T-helper 2 cell treated with Interferon-gamma antibody and Interleukin-4, amounts not matched to agents 5 μg/mL and 100 μg/mL, for 36 hours (primary cell): ENCODE measurements around the gene SLC35F3.

Source experiments
- DNase-seq: peaks from one replicate; pipeline ENCODE4 v3.0.0; 2021; ENCODE audit warnings: low spot score
- H3K27ac Mint-ChIP-seq: one replicate; pipeline ENCODE4 v1.8.0; 2021; ENCODE audit warnings: mild to moderate bottlenecking, mixed read lengths
- H3K27me3 Mint-ChIP-seq: one replicate; pipeline ENCODE4 v1.8.0; 2021; ENCODE audit warnings: low read depth, mixed read lengths
- H3K36me3 Mint-ChIP-seq: one replicate; pipeline ENCODE4 v1.8.0; 2021; ENCODE audit warnings: low read depth, mixed read lengths
- H3K4me1 Mint-ChIP-seq: one replicate; pipeline ENCODE4 v1.8.0; 2021; ENCODE audit warnings: low read depth, mixed read lengths
- H3K4me3 Mint-ChIP-seq: one replicate; pipeline ENCODE4 v1.8.0; 2022; ENCODE audit warnings: mild to moderate bottlenecking, moderate library complexity, mixed read lengths
- H3K9me3 Mint-ChIP-seq: one replicate; pipeline ENCODE4 v1.8.0; 2021; ENCODE audit warnings: mixed read lengths

Gene SLC35F3

DNA sequence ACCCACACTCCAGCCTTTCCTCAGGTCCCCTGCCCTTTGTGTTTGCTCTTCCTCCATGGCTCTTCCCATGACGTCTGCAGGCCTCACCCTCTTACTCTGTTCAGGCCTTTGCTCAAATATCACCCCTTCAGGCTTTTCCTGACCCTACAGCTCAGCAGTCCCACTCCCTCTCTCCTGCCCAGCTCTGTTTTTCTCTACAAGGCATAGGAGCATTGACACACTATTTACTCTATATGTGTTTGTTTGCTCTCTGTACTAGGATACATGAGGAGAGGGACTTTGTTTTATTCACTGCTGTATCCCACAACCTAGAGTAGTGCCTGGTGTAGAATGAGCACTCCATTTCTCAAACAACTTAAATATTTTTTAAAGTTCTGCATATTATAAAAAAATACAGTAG lies 361.4 kb downstream of the SLC35F3 start:
- H3K27ac Mint-ChIP-seq: no peak overlapping the region
- no peaks in the 10 kb centered on the region for H3K9me3 Mint-ChIP-seq
- H3K27me3 Mint-ChIP-seq: no peaks in the 10 kb centered on the region
- DNase-seq: no peak
- H3K4me1 Mint-ChIP-seq: peaks cover 6% of the 10 kb centered on the region
- no peak overlapping the region for H3K4me3 Mint-ChIP-seq
- no peaks in the 10 kb centered on the region for H3K36me3 Mint-ChIP-seq

DNA sequence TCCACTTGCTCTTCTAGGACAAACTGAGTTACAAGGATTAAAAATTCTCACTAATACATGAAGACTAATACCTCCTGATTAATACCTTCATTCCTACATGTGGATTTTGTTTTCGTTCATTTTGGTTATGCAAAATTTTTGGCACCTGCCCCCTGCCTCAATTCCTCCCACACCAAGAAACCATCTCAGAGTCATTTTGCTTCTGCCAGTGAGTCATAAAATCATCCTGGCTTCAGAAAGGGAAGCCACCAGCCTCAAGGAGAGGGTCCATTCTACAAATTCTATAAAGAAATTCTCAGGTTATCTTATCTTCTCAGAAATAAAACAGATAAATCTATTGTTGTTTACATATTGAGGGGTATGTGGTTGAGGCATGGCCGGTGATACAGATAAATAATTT lies 365.6 kb downstream of the SLC35F3 start:
- Mint-ChIP-seq H3K27ac (no peak overlapping the region), H3K27me3 (peaks cover 8% of the 10 kb centered on the region), H3K9me3 (no peaks in the 10 kb centered on the region), H3K36me3 (no peaks in the 10 kb centered on the region), H3K4me1 (peaks cover 18% of the 10 kb centered on the region), H3K4me3 (no peak overlapping the region)
- no peak for DNase-seq

DNA sequence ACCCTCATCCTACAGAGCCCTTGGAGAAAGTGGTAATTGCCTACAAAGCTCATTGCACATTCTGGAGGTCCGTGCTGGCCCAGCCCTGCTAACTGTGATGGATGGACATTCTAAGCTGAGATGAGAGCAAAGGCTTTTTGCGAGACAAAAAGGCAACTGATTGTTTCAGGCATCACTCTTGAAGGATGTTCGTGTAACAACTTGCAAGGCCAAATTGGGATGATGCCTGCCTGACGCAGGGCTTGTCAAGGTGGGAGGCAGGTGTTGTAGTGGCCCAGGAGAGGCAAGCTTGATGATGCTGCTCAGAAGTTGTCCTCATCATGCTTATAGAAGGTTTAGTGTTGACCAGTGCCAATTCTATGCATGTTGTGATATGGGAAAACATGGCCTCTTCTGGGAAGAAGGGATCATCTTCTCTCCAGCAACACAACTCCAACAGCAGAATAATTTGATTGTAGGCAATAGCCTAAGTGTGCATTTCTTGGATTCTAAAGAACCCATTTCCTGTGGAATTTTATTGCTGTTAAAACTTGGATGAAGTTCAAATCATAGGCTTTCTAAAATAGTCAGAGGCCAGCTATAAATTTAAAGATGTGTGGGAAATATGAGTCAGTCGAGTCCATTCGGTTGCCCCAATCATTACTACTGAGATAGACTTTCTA lies 366.2 kb downstream of the SLC35F3 start:
- Mint-ChIP-seq H3K4me1 (peaks cover 18% of the 10 kb centered on the region), H3K27ac (no peak overlapping the region), H3K36me3 (no peaks in the 10 kb centered on the region), H3K9me3 (no peaks in the 10 kb centered on the region), H3K27me3 (peaks cover 12% of the 10 kb centered on the region), H3K4me3 (no peak overlapping the region)
- DNase-seq: no peak

DNA sequence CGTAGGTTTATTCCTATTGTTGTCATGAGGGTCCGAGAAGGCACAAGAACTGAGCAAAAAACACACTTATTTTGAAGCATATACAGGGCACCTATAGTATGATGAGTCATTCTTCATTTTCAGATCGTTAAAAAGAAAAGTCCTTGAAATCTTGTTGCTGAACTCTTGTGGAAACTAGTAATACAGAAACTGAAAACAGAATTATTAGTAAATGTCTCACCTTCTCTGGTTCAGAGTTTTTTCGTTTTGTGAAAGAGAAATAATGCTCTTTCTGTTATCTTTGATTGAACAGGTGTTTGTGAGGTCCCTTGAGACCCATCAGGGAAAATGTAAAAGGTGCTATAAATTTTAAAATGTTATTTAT lies 366.7 kb downstream of the SLC35F3 start:
- no peak overlapping the region for H3K27ac Mint-ChIP-seq

DNA sequence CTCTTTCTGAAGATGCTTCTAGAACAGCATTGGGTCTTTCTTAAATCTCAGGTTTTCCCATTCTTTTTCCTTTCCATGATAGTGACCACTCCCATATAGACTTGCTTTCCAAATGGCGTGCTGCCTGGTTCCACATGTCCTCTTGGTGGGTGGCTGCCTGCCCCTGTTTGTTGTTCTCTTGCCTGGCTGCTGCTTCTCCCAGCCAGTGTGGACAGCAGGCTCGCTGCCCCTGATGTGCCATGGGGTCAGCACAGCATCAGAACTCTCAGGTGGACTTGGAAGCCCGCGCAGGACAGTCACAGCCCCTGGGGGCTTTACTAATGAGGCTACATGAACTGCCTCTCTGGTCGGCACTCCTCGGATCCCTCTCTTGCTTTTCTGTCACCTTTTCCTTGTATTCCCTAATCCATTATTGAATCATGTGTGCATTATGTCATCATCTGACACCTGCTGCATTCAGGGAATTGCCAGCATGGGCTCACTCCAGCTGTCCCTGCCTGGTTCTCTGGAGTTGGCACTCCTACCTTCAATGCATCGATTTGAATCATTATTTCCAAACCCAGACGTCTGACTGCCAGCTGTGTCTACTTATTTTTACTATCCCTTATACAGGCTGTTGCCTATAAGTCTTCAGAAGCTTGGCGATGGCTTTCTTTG lies 368.3 kb downstream of the SLC35F3 start:
- Mint-ChIP-seq H3K4me1 (peaks cover 18% of the 10 kb centered on the region), H3K36me3 (no peaks in the 10 kb centered on the region), H3K9me3 (no peaks in the 10 kb centered on the region), H3K27me3 (peaks cover 16% of the 10 kb centered on the region), H3K4me3 (no peak overlapping the region), H3K27ac (no peak overlapping the region)
- DNase-seq: no peak

More for the DNA sequence above, 366.7 kb downstream of the SLC35F3 start:
- no peak for DNase-seq
- Mint-ChIP-seq H3K36me3 (no peaks in the 10 kb centered on the region), H3K27me3 (peaks cover 16% of the 10 kb centered on the region), H3K4me3 (no peak overlapping the region), H3K9me3 (no peaks in the 10 kb centered on the region), H3K4me1 (peaks cover 18% of the 10 kb centered on the region)

DNA sequence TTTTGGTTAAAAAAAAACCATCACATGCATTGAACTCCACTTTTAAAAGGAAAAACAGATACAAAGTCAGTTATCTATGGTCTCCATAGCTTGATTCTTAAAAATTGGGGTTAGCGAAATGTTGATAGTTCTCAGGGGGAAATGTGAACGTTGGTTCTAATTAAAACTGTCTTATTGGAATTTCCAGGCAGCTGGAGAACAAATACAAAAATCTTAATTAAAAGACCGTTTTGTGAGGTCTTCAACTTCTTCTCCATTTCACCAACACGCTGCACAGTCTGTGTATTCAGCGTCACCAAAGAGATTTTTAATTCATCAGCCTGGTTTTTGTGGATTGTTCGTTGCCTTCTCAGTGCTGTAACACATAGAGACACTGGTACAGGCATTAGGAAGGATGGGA lies 369.5 kb downstream of the SLC35F3 start:
- Mint-ChIP-seq H3K27me3 (peaks cover 16% of the 10 kb centered on the region), H3K4me3 (no peak overlapping the region), H3K9me3 (no peaks in the 10 kb centered on the region), H3K4me1 (peaks cover 18% of the 10 kb centered on the region), H3K27ac (no peak overlapping the region), H3K36me3 (no peaks in the 10 kb centered on the region)
- no peak for DNase-seq

DNA sequence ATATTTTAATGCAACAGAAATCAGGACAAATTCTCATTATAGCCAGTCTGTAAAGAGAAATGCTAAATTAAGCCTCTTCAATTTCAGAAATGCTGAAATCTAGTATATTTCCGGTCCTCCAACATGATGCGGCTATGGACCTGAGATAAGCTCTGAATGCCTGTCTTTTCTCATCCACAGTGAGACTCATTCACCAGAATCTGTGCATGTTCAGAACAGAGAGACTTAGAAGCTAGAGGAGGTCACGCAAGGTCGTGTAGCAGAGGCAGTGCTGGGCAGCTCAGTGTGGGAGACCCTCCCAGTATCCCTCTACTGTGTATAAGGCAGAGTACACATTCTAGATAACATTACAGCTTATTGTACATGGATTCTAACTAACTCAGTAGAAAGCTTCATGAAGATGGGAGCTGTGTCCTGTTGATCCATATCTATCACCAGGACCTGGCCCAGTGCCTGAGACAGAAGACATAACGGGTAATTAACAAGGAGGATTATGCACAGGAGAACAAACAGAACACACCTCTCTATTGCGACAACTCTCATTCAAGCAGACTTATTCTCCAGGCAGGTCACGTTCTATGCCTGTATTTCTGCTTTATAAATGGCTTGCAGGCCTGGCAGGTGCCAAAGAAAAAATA lies 371.8 kb downstream of the SLC35F3 start:
- Mint-ChIP-seq H3K36me3 (no peaks in the 10 kb centered on the region), H3K9me3 (no peaks in the 10 kb centered on the region), H3K27ac (no peak overlapping the region), H3K27me3 (peaks cover 16% of the 10 kb centered on the region), H3K4me3 (no peak overlapping the region), H3K4me1 (peaks cover 12% of the 10 kb centered on the region)
- no peak for DNase-seq

DNA sequence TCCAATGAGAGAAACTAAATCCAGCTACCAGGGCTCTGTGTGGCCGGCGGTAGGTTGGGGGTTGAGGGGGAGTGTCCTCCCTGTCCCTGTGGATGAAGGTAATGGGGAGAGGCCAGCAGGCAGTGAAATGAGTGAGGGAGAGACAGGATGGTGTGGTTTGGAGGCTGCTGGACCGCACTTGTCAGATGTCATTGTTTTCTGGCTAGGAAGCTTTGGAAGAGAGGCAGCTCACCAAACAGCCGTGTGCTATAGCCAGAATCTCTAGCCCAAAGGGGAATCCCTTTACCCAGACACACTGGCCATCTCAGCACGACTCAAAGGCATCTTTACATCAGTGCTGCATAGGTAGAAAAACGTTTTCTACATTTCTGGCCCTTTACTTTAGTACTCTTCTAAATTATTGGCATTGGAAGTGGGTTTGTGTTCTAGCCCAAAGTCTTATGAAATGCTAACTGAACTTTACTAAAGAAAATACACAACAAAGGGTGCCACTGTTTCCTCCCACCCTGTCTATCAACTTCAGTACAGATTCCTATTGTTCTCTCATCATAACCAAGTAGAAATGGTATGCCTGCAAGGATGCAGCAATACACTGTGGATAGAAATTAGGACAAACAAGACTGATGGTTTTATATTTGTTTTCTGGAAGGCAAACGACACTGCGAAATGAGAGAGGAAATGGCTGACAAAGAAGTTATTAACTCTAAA lies 372.8 kb downstream of the SLC35F3 start:
- Mint-ChIP-seq H3K27me3 (peaks cover 16% of the 10 kb centered on the region), H3K4me3 (no peak overlapping the region), H3K4me1 (peaks cover 3% of the 10 kb centered on the region), H3K27ac (no peak overlapping the region), H3K9me3 (no peaks in the 10 kb centered on the region), H3K36me3 (no peaks in the 10 kb centered on the region)
- no peak for DNase-seq

DNA sequence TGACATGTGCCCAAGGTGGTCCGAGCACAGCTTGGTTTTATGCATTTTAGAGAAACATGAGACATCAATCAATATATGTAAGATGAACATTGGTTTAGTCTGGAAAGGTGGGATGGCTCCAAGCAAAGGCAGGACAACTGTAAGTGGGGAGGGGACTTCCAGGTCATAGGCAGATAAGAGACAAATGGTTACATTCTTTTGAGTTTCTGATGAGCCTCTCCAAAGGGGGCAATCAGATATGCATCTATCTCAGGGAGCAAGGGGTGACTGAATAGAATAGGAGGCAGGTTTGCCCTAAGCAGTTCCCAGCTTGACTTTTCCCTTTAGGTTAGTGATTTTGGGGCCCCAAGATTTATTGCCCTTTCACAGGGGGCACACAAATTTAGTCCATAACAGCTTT lies 374.5 kb downstream of the SLC35F3 start:
- Mint-ChIP-seq H3K4me1 (no peaks in the 10 kb centered on the region), H3K36me3 (no peaks in the 10 kb centered on the region), H3K27me3 (peaks cover 17% of the 10 kb centered on the region), H3K9me3 (no peaks in the 10 kb centered on the region), H3K4me3 (no peak overlapping the region), H3K27ac (no peak overlapping the region)
- no peak for DNase-seq

DNA sequence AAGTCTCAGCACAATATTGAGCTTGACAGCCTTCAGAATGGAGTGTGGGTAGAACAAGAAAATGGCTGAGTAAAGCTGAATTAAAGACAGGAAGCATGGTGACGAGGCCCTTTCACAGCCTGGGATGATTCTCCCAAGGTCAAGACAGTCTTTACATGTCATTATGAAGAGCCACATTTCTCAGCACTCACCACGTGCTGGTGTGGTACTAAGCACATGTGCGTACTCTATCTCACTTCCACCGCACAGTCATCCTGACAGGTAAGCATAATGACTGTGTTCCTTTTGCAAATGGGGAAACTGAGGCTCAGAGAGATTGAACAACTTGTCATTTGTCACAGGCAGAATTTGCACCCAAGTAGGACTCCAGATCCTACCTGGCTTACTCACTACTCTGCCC lies 376.0 kb downstream of the SLC35F3 start:
- H3K9me3 Mint-ChIP-seq: no peaks in the 10 kb centered on the region
- no peaks in the 10 kb centered on the region for H3K4me1 Mint-ChIP-seq
- no peaks in the 10 kb centered on the region for H3K36me3 Mint-ChIP-seq
- peaks cover 13% of the 10 kb centered on the region for H3K27me3 Mint-ChIP-seq
- no peak for DNase-seq
- no peak overlapping the region for H3K27ac Mint-ChIP-seq
- no peak overlapping the region for H3K4me3 Mint-ChIP-seq

DNA sequence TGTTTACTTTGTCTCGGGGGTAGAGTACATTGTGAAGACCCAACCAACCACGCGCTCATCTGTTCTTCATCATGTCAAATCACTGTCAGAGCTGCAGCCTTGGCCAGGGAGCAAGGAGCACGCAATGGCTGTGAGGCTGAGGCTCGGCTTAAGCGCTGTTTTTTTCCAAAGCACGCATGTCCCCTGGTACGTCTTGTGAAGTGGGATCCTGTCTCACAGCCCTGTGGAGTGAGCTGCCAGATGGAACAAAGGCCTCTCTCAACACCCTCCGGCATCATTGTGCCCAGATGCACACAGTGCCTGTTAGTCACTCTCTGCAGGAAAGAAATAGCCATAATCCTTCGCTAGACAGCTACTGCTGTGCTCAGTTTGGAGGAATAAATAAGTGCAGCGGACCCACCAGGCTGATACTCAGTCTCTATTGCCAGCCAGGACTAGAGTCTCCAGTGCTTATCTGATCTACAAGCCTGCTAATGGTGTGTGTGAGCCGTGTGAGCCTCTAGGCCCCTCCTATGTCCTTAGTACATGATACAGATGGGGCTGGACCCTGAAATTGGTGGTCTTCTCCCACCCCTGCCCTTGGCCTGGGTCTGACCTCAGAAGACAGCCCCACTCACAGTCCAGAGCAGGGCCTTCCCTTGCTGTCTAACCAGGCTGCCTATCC lies 377.5 kb downstream of the SLC35F3 start:
- H3K27me3 Mint-ChIP-seq: peaks cover 10% of the 10 kb centered on the region
- H3K36me3 Mint-ChIP-seq: no peaks in the 10 kb centered on the region
- no peaks in the 10 kb centered on the region for H3K4me1 Mint-ChIP-seq
- H3K9me3 Mint-ChIP-seq: no peaks in the 10 kb centered on the region
- H3K4me3 Mint-ChIP-seq: no peak overlapping the region
- DNase-seq: no peak
- H3K27ac Mint-ChIP-seq: no peak overlapping the region

DNA sequence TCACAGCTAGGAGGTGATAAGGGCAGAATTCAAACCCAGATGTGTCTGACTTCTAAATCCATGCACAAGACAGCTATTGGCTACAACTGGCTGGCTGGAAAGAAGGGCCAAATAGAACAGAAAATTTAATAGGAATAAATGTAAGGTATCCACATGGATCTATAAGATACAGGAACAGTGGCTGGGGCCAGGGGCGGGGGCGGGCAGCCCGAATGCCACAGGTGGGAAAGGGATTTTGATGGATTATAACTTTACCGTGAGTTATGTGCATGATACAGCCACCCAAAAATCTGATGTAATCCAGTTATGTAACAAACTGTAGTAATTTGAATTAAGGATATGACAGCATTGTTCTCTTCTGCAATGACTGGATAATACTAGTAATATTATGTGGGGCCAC lies 381.7 kb downstream of the SLC35F3 start:
- H3K27me3 Mint-ChIP-seq: peaks cover 13% of the 10 kb centered on the region
- no peak overlapping the region for H3K27ac Mint-ChIP-seq
- H3K36me3 Mint-ChIP-seq: no peaks in the 10 kb centered on the region
- peaks cover 15% of the 10 kb centered on the region for H3K9me3 Mint-ChIP-seq
- H3K4me1 Mint-ChIP-seq: no peaks in the 10 kb centered on the region
- DNase-seq: no peak
- H3K4me3 Mint-ChIP-seq: no peak overlapping the region

DNA sequence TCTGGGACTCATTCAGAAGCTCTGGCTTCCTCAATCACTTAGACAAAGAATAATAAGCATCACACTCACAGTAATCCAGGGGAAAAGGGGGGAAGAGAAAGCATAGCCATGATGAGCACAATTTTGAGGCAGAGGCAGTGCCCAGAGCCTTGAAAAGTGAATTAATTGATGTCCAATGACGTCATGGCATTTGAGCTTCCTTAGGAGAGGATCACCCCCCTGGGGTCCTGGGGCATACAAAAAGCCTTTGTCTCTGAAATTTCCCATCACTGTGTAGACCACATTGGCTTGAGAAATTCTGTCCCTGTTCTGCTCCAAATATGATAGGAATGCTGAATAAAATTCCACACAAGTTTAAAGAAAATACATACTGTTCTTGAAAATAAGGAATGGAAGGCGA lies 384.5 kb downstream of the SLC35F3 start:
- Mint-ChIP-seq H3K4me3 (no peak overlapping the region), H3K36me3 (no peaks in the 10 kb centered on the region), H3K4me1 (no peaks in the 10 kb centered on the region), H3K9me3 (peaks cover 15% of the 10 kb centered on the region), H3K27ac (no peak overlapping the region), H3K27me3 (peaks cover 11% of the 10 kb centered on the region)
- no peak for DNase-seq
